HepG2 (cell line): ENCODE results near the gene RRBP1. TPM values are rescaled to one million over a fixed set of nuclear protein-coding genes. Genes with fewer than 3 reads are reported as not detected.
A peak's percentile ranks its signal among the peaks of the same experiment; 100 is the strongest.

Source experiments
- ATF7 ChIP-seq, 2 experiments: fragments of 450-650 bp in 1 of 2; sonication (generic) in 1 of 2; formaldehyde crosslinking in 1 of 2; IDR thresholded peaks; 2 replicates each; pipeline versions ENCODE4 v1.4.0 to v1.6.1; 2016 to 2020; ENCODE audit warnings: antibody characterized with exemption in 1 of 2, mild to moderate bottlenecking in 1 of 2, missing genetic modification reagents in 1 of 2
- IRF9 ChIP-seq: sonication (generic); formaldehyde crosslinking; IDR thresholded peaks from 2 replicates; pipeline ENCODE4 v1.8.0; 2022; ENCODE audit warnings: missing genetic modification reagents, mild to moderate bottlenecking, borderline replicate concordance
- KLF11 ChIP-seq: IDR thresholded peaks from 2 replicates; pipeline ENCODE4 v1.6.1; 2016; ENCODE audit warnings: missing compliant biosample characterization
- MZF1 ChIP-seq: sonication (generic); formaldehyde crosslinking; IDR thresholded peaks from 2 replicates; pipeline ENCODE4 v1.8.1; 2023; ENCODE audit warnings: mild to moderate bottlenecking, missing genetic modification reagents, borderline replicate concordance
- TEAD3 ChIP-seq: optimal IDR thresholded peaks from 2 replicates; pipeline ENCODE3; 2016; ENCODE audit warnings: borderline replicate concordance
- THAP9 ChIP-seq: sonication (generic); formaldehyde crosslinking; IDR thresholded peaks from 2 replicates; pipeline ENCODE4; 2020; ENCODE audit warnings: missing genetic modification reagents, mild to moderate bottlenecking, borderline replicate concordance
- TIGD3 ChIP-seq: sonication (generic); formaldehyde crosslinking; IDR thresholded peaks from 2 replicates; pipeline ENCODE4 v1.5.1; 2020; ENCODE audit warnings: mild to moderate bottlenecking, missing genetic modification reagents, borderline replicate concordance
- ZBTB20 ChIP-seq: sonication (generic); formaldehyde crosslinking; IDR thresholded peaks from 2 replicates; pipeline ENCODE4 v1.8.1; 2023; ENCODE audit warnings: missing genetic modification reagents, low read depth, mild to moderate bottlenecking, borderline replicate concordance
- ZFP36 ChIP-seq: fragments of 150-350 bp; IDR thresholded peaks from 2 replicates; pipeline ENCODE4 v1.6.1; 2018; ENCODE audit warnings: borderline replicate concordance, low read length, low read depth; ENCODE audit not compliant: partially characterized antibody
- ZHX2 ChIP-seq, 2 experiments: sonication (generic) in 1 of 2; formaldehyde crosslinking in 1 of 2; IDR thresholded peaks; 2 replicates each; pipeline versions ENCODE4 v1.6.1 to v1.9.0; 2014 to 2022; ENCODE audit warnings: antibody characterized with exemption in 1 of 2, borderline replicate concordance in 1 of 2, inconsistent platforms in 1 of 2, low read depth in 1 of 2, missing genetic modification reagents in 1 of 2
- ZNF138 ChIP-seq: sonication (generic); formaldehyde crosslinking; IDR thresholded peaks from 2 replicates; pipeline ENCODE4 v1.5.0; 2020; ENCODE audit warnings: mild to moderate bottlenecking, low read depth, missing genetic modification reagents
- ZNF264 ChIP-seq: sonication (generic); formaldehyde crosslinking; IDR thresholded peaks from 2 replicates; pipeline ENCODE4 v1.4.0; 2020; ENCODE audit warnings: missing genetic modification reagents
- ZNF441 ChIP-seq: sonication (generic); formaldehyde crosslinking; IDR thresholded peaks from 2 replicates; pipeline ENCODE4 v1.7.0; 2021; ENCODE audit warnings: missing genetic modification reagents, borderline replicate concordance
- ZNF562 ChIP-seq: sonication (generic); formaldehyde crosslinking; IDR thresholded peaks from 2 replicates; pipeline ENCODE4 v1.8.0; 2022; ENCODE audit warnings: missing genetic modification reagents, borderline replicate concordance
- ZNF672 ChIP-seq: sonication (generic); formaldehyde crosslinking; IDR thresholded peaks from 2 replicates; pipeline ENCODE4 v1.8.1; 2022; ENCODE audit warnings: missing genetic modification reagents
- polyA plus RNA-seq, 8 experiments: library from polyadenylated mRNA; depleted of rRNA in 3 of 8; stranded (reverse) in 7 of 8; unstranded in 1 of 8; fragments of >200 nt; fragmentation: Illumina TruSeq in 4 of 8; extraction: Trizol in 4 of 8; gene quantifications; 2 replicates each; pipeline versions ENCODE4 v1.2.1 to v1.2.3, GENCODE V29; 2011 to 2016; ENCODE audit warnings: low read depth in 4 of 8, missing spikeins in 1 of 8, mixed read lengths in 1 of 8; ENCODE audit not compliant: insufficient read depth in 1 of 8
- total RNA-seq, 5 experiments: library from RNA; depleted of rRNA; stranded (reverse); fragments of >200 nt; fragmentation: Illumina TruSeq; extraction: Trizol; gene quantifications; 2 replicates each; pipeline ENCODE4 v1.2.3, GENCODE V29; 2016; ENCODE audit warnings: low read depth in 1 of 5

Gene RRBP1
- total and polyA plus RNA-seq, 2 of the 13 experiments (the other 11 are each of a cell fraction or from before 2014, with no cell fraction given) = 150 to 222 TPM

- no peak for TF ChIP-seq ZHX2 (IDR thresholded peaks at IDR 0.05; ENCODE audit: low read depth)
- no peak for TF ChIP-seq ZHX2 (CRISPR knock-in tag; IDR thresholded peaks at IDR 0.05; ENCODE audit: borderline replicate concordance)
- TF ChIP-seq ZNF264 = no peak
- TF ChIP-seq KLF11 (CRISPR knock-in tag) = no peak
- no peak for TF ChIP-seq ZFP36
- no peak; the same call in 1 of the 2 replicates for TF ChIP-seq TIGD3 (CRISPR knock-in tag)
- no peak for TF ChIP-seq ZNF562 (CRISPR knock-in tag)
- no peak; the same call in 1 of the 2 replicates for TF ChIP-seq THAP9 (CRISPR knock-in tag)
- TF ChIP-seq ZNF138 (CRISPR knock-in tag) = peak; percentile 44; the same call in 1 of the 2 replicates
- TF ChIP-seq ZNF672 (CRISPR knock-in tag) = no peak
- peak; percentile 37 for TF ChIP-seq TEAD3
- no peak for TF ChIP-seq ATF7 (IDR thresholded peaks at IDR 0.05)
- TF ChIP-seq ATF7 (CRISPR knock-in tag; IDR thresholded peaks at IDR 0.05) = no peak
- TF ChIP-seq ZNF441 (CRISPR knock-in tag) = no peak
- TF ChIP-seq IRF9 (CRISPR knock-in tag) = peak; percentile 75; the same call in 1 of the 2 replicates
- TF ChIP-seq MZF1 (CRISPR knock-in tag) = peak; percentile 78; the same call in 1 of the 2 replicates
- 0 out of 2 replicates have a peak, but pooled peaks have one; percentile 9 for TF ChIP-seq ZBTB20
Observed at GRCh38 chr20:17709361-17710293, 27.6 kb upstream of the RRBP1 start (continued).
